ENCODE data around the gene LMO2.
"Not testable (repeated sequence)": the region's sequence is repeated elsewhere in the genome, so short reads cannot be mapped to it uniquely, and the experiment has no call there.

LMO2 gene

DNA sequence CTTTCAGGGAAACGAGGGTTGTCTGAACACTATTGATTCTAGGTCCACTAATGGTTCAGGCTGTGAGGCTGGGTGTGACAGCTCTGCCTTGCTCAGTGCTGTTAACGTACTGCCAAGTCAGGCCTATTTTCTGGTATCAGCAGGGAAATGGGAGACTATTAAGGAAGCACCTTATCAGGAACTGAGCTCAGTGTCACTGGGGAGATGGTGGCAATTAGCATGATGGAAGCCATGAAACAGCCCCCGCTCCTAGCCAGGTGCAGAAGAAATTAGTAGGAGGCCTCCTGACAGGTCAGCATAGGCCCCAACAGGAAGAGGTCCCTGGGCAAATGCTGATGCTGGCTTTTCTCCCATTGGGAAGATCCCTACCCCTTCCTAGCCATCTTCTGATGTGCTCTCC, 42.6 kb upstream of the LMO2 start:
- Histone ChIP-seq H3K4me3 (no peak overlapping the region), H3K9me3 (no peaks in the 10 kb centered on the region), H3K36me3 (no peaks in the 10 kb centered on the region), H3K4me1 (peaks cover 0 to 21% (median 11%) of the 10 kb centered on the region in 4 donors), H3K27me3 (no peaks in the 10 kb centered on the region), H3K27ac (no peak overlapping the region)
- DNase-seq = no peak
- intact Hi-C loops (cut with DNase I; ENCODE audit: low total_unique reads) = no loop called here
- TF ChIP-seq, protein P1, sequence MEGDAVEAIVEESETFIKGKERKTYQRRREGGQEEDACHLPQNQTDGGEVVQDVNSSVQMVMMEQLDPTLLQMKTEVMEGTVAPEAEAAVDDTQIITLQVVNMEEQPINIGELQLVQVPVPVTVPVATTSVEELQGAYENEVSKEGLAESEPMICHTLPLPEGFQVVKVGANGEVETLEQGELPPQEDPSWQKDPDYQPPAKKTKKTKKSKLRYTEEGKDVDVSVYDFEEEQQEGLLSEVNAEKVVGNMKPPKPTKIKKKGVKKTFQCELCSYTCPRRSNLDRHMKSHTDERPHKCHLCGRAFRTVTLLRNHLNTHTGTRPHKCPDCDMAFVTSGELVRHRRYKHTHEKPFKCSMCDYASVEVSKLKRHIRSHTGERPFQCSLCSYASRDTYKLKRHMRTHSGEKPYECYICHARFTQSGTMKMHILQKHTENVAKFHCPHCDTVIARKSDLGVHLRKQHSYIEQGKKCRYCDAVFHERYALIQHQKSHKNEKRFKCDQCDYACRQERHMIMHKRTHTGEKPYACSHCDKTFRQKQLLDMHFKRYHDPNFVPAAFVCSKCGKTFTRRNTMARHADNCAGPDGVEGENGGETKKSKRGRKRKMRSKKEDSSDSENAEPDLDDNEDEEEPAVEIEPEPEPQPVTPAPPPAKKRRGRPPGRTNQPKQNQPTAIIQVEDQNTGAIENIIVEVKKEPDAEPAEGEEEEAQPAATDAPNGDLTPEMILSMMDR (IDR thresholded peaks at IDR 0.05) = no peak

DNA sequence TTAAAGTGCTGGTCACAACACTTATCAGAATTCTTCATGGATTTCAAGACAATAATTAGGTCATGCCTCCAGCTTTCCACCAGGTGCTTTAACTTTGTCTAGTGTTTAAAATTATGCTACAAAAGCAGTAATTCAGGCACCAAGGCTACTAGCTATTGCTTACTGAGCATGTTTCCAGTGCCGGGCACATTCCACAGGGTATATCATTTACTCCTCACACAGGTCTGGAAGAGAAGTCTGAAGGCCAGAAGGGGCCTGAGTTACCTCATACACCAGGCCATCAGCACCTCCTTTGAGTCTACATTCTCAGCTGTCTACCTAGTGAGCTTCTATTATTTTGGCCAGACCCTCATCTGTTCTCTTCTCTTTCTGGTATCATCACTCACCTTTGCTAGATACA, 41.7 kb upstream of the LMO2 start:
- no peak overlapping the region for H3K27ac ChIP-seq
- intact Hi-C loops (cut with DNase I; ENCODE audit: low total_unique reads) = no loop called here
- no peak for DNase-seq
- TF ChIP-seq, protein P1 (IDR thresholded peaks at IDR 0.05) = no peak
- no peak overlapping the region for H3K4me3 ChIP-seq
- H3K9me3 ChIP-seq = no peaks in the 10 kb centered on the region
- no peaks in the 10 kb centered on the region for H3K36me3 ChIP-seq
- H3K4me1 ChIP-seq = peaks cover 0 to 21% (median 11%) of the 10 kb centered on the region in 4 donors
- H3K27me3 ChIP-seq = no peaks in the 10 kb centered on the region

DNA sequence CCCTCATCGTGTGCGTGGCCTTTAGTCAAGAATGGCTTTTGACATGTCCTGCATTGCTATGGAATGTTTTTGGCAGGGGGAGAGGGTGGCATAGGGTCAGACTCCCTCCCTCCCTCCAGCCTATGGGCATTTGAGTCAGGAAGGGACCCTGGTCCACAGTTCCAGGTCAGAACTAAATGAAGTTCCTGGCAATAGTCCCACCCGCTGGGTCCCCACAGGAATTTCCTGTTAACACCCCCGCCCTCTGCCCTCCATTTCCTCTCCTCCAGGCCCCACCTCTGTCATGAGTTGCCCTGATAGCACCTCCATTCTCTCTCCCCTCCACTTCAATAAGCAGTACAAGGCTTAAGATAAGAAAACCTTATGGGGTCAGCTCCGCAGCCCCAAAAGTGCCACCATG, 40.8 kb upstream of the LMO2 start:
- Histone ChIP-seq H3K27ac (no peak overlapping the region), H3K9me3 (no peaks in the 10 kb centered on the region), H3K27me3 (no peaks in the 10 kb centered on the region), H3K4me1 (peaks cover 0 to 21% (median 11%) of the 10 kb centered on the region in 4 donors), H3K4me3 (no peak overlapping the region), H3K36me3 (no peaks in the 10 kb centered on the region)
- DNase-seq = no peak
- intact Hi-C loops (cut with DNase I; ENCODE audit: low total_unique reads) = no loop called here
- TF ChIP-seq, protein P1 (IDR thresholded peaks at IDR 0.05) = no peak

DNA sequence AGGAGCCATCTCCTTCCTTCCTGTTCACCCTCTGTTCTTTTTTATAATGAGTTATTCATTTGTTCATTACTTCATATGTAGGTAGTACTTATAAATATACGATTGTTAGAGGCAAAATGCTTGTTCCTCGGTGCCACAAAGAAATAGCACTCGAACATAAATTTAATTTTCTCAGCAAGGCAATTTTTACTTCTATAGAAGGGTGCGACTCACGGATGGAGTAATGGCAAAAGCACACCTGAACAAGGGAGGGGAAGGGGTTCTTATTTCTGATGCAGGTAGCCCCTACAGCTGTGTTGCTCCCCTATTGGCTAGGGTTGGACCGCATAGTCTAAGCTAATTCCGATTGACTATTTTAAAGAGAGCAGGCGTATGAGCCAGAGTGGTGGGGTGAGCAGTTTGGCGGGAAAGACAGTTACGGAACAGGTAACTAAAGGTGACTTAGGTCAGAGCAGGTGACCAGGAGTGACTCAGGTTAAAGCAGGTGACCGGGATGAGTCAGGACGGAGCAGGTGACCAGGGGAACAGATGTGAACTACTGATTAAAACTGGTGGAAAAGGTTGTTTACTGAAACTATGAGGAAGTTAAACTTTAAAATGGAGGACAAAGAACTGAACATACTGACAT, 40.0 kb upstream of the LMO2 start:
- H3K36me3 ChIP-seq; H3K4me3 ChIP-seq; DNase-seq; H3K27me3 ChIP-seq; intact Hi-C loops (cut with DNase I; ENCODE audit: low total_unique reads); H3K9me3 ChIP-seq: not testable (repeated sequence)
- H3K4me1 ChIP-seq = peaks cover 0 to 21% (median 11%) of the 10 kb centered on the region in 4 donors
- peak overlapping the region; percentile 33 to 37 for H3K27ac ChIP-seq

DNA sequence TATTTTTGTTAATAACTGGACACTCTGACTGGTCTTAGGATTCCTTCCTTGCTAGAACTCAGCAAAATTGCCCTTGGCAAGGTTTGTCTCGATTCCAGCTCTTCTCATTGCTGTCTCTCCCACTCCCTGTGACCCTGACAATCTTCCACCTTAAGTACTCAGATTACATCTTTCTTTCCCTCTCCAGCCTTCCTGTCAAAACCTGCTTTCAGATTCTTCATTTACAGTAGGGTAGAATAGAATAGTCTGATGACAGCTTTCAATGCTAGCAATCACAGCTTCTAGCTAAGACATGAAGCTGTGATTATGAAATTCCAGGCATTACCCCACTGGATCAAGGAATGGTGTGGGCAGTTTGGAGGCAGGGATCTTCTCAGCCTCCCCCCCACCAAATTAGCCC, 39.2 kb upstream of the LMO2 start:
- intact Hi-C loops (cut with DNase I; ENCODE audit: low total_unique reads) = no loop called here
- Histone ChIP-seq H3K4me1 (peaks cover 0 to 21% (median 11%) of the 10 kb centered on the region in 4 donors), H3K9me3 (no peaks in the 10 kb centered on the region), H3K4me3 (no peak overlapping the region), H3K36me3 (no peaks in the 10 kb centered on the region), H3K27me3 (no peaks in the 10 kb centered on the region), H3K27ac (peak overlapping the region; percentile 33 to 37)
- TF ChIP-seq, protein P1 (IDR thresholded peaks at IDR 0.05) = no peak
- no peak for DNase-seq

DNA sequence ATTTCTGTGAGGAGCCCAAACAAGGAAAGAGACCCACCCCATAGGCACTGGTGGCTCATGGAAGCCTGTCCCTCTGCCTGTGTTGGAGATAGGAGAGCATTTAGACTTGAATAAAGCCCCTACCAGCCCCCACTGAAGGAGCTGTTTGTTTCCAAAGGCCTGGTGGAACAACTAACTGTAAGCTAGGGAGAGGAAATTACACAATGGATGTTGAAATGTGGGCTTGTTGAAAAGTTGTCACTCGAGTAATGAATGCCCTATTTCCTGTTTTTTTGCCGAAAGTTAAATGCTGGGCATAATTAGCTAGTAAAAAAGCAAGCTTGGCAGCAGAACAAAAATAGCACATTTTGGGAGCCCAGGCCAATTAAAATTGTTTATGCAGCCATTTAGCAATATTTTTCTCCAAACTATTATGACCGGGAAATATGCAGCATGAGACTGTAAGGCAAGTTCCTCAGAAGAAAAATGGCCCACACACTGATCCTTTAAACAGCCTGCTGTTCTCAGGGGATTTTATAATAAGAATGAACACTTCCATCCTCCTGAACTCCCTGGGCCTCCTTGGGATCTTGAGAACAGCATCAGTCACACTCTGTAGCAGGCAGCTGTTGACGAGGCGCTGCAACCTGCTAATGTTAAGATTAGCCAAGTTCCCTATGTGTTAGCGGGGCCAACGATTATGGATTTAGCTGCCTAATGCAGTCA, 38.6 kb upstream of the LMO2 start:
- DNase-seq = peak; percentile 66 to 68
- TF ChIP-seq, protein P1 (IDR thresholded peaks at IDR 0.05) = no peak
- no peak overlapping the region for H3K4me3 ChIP-seq
- no peaks in the 10 kb centered on the region for H3K9me3 ChIP-seq
- H3K27me3 ChIP-seq = no peaks in the 10 kb centered on the region
- no peaks in the 10 kb centered on the region for H3K36me3 ChIP-seq
- intact Hi-C loops (cut with DNase I; ENCODE audit: low total_unique reads) = no loop called here
- peaks cover 0 to 21% (median 11%) of the 10 kb centered on the region in 4 donors for H3K4me1 ChIP-seq
- peak overlapping the region; percentile 37 to 63 for H3K27ac ChIP-seq

Measured in tibial artery (tissue), 4 donors.